Spleen (tissue), 11 donors: ENCODE results near the gene MAST2. TPM values are rescaled to one million over a fixed set of nuclear protein-coding genes. Genes with fewer than 3 reads are reported as not detected.

Experiments
- DNase-seq: peaks from one replicate; pipeline ENCODE4 v3.0.0-alpha.2; 2020
- H3K27ac ChIP-seq, 8 donors: fragments of 200-600 bp; sonication (generic) in 7 of 8; 1 replicate in 4 of 8; 2 replicates in 4 of 8; pipeline versions ENCODE4 v1.5.0 to v1.8.0; 2016 to 2021; ENCODE audit warnings: inconsistent platforms in 4 of 8, mild to moderate bottlenecking in 4 of 8, moderate library complexity in 1 of 8
- H3K27me3 ChIP-seq, 7 donors: fragments of 200-600 bp; sonication (generic) in 6 of 7; replicated peaks in 1 of 7; 1 replicate in 4 of 7; 2 replicates in 3 of 7; pipeline versions ENCODE4 v1.5.0 to v1.8.0; 2016 to 2021; ENCODE audit warnings: inconsistent platforms in 3 of 7, mild to moderate bottlenecking in 1 of 7
- H3K36me3 ChIP-seq, 6 donors: fragments of 200-600 bp; sonication (generic) in 5 of 6; 1 replicate in 4 of 6; 2 replicates in 2 of 6; pipeline versions ENCODE4 v1.5.0 to v1.8.0; 2016 to 2021; ENCODE audit warnings: inconsistent platforms in 2 of 6
- H3K4me1 ChIP-seq, 6 donors: fragments of 200-600 bp; sonication (generic) in 5 of 6; 1 replicate in 3 of 6; 2 replicates in 3 of 6; pipeline versions ENCODE4 v1.5.0 to v1.8.0; 2016 to 2021; ENCODE audit warnings: inconsistent platforms in 3 of 6
- H3K4me3 ChIP-seq, 8 donors: fragments of 200-600 bp; sonication (generic) in 7 of 8; 1 replicate in 4 of 8; 2 replicates in 4 of 8; pipeline versions ENCODE4 v1.5.0 to v1.8.0; 2016 to 2021; ENCODE audit warnings: inconsistent platforms in 4 of 8, mild to moderate bottlenecking in 4 of 8, moderate library complexity in 2 of 8
- H3K9me3 ChIP-seq, 8 donors: fragments of 200-600 bp; sonication (generic) in 7 of 8; 1 replicate in 4 of 8; 2 replicates in 4 of 8; pipeline versions ENCODE4 v1.5.0 to v1.8.0; 2016 to 2021; ENCODE audit warnings: inconsistent platforms in 4 of 8
- CTCF ChIP-seq, 11 experiments: fragments of 200-600 bp in 7 of 11; fragments of 450-650 bp in 4 of 11; sonication (generic) in 4 of 11; IDR thresholded peaks in 8 of 11; conservative IDR thresholded peaks in 3 of 11; 1 replicate in 7 of 11; 2 replicates in 4 of 11; pipeline versions ENCODE4 v1.4.0 to v1.8.0; 2016 to 2021; ENCODE audit warnings: antibody characterized with exemption in 11 of 11, inconsistent platforms in 4 of 11, mild to moderate bottlenecking in 1 of 11
- POLR2A ChIP-seq, 3 donors: fragments of 450-650 bp; IDR thresholded peaks; one replicate each; pipeline ENCODE4 v1.5.1; 2017; ENCODE audit warnings: antibody characterized with exemption in 3 of 3, mild to moderate bottlenecking in 1 of 3
- POLR2AphosphoS5 ChIP-seq, 3 donors: sonication (generic); formaldehyde crosslinking; IDR thresholded peaks; one replicate each; pipeline ENCODE4 v1.5.1; 2017; ENCODE audit warnings: antibody characterized with exemption in 3 of 3
- WGBS, 5 donors: extraction: QIAGEN DNeasy Blood & Tissue Kit in 3 of 5; methylation state at CpG; one replicate each; pipeline versions ENCODE4 v1.1.5 to v1.1.7; 2013 to 2018; 5-methylcytosine and 5-hydroxymethylcytosine counted together
- intact Hi-C: fragments of 100-400 bp; cut with DNase I; formaldehyde crosslinking; loops from one replicate; pipeline ENCODE4 v1.15.0; 2023; ENCODE audit warnings: low total_unique reads
- polyA plus RNA-seq, 3 donors: library from polyadenylated mRNA; stranded (reverse); fragments of 200-250 nt; gene quantifications; one replicate each; pipeline ENCODE4 v1.2.1, GENCODE V29; 2013
- total RNA-seq, 7 donors: library from RNA; depleted of rRNA in 3 of 7; stranded (reverse); fragments of >200 nt in 3 of 7; fragmentation: NEBNext Ultra II Directional in 4 of 7; extraction: Animal tissue kit (Norgen Biotek cat#: 25700) in 4 of 7; gene quantifications; one replicate each; pipeline versions ENCODE4 v1.1.0 to v1.2.1, GENCODE V29; 2016 to 2021
- donor health status: healthy with polysubstance abuse.
- donor health status: DM: no; HTN: no; CAD: no; lungs with moderate emphysema.
- donor health status: DM: no; HTN: no; CAD: no.
- donor health status: Bipolar disorder and iron deficiency.
- donor health status: healthy.
- donor health status: DM: no; HTN: no; CAD: no.
- donor health status: DM: yes; HTN: yes; CAD: no.

Gene MAST2
- total and polyA plus RNA-seq, 10 donors, result 3.6 to 19.4 (median 12.9) TPM

GRCh38 chr1:45887156-45887842 is 83.9 kb downstream of the MAST2 start:
- no peaks in the 10 kb centered on the region for H3K4me1 ChIP-seq
- 70 to 89% (median 81%) methylated on average over 1 of the region's 1 CpG for WGBS, 5 donors
- DNase-seq, result no peak
- TF ChIP-seq POLR2A (IDR thresholded peaks at IDR 0.05), result no peak
- no peaks in the 10 kb centered on the region for H3K9me3 ChIP-seq
- intact Hi-C loops, result no loop called here
- no peak overlapping the region for H3K4me3 ChIP-seq
- no peaks in the 10 kb centered on the region for H3K27me3 ChIP-seq
- H3K36me3 ChIP-seq, result no peaks in the 10 kb centered on the region
- no peak overlapping the region for H3K27ac ChIP-seq

DNA sequence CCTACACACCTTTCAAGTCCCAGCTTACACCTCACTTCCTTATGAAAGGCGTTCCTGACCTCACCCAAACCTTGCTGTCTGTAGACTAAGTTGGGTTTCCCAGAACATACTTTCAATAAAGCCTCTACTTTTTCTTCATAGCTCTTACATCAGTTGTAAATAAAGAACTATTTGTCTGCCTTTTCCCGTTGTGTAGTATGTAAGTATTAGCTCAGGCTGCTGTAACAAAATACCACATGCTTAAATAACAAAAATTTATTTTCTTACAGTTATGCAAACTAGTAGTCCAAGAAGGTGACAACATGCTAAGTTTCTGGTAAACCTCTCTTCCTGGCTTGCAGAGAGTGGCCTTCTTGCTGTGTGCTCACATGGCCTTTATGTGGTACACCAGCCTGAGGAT is 86.7 kb downstream of the MAST2 start:
- H3K9me3 ChIP-seq, result no peaks in the 10 kb centered on the region
- no peaks in the 10 kb centered on the region for H3K4me1 ChIP-seq
- no peak for DNase-seq
- no peak for TF ChIP-seq POLR2A (IDR thresholded peaks at IDR 0.05)
- TF ChIP-seq CTCF (IDR thresholded peaks at IDR 0.05 in 8 of 11, conservative IDR thresholded peaks at IDR 0.05 in 3 of 11), result no peak
- no peak for TF ChIP-seq POLR2AphosphoS5 (IDR thresholded peaks at IDR 0.05)
- intact Hi-C loops, result no loop called here
- no peak overlapping the region for H3K4me3 ChIP-seq
- H3K27me3 ChIP-seq, result no peaks in the 10 kb centered on the region
- 91 to 96% (median 93%) methylated on average over 2 of the region's 2 CpGs for WGBS, 5 donors
- no peak overlapping the region for H3K27ac ChIP-seq
- H3K36me3 ChIP-seq, result no peaks in the 10 kb centered on the region

DNA sequence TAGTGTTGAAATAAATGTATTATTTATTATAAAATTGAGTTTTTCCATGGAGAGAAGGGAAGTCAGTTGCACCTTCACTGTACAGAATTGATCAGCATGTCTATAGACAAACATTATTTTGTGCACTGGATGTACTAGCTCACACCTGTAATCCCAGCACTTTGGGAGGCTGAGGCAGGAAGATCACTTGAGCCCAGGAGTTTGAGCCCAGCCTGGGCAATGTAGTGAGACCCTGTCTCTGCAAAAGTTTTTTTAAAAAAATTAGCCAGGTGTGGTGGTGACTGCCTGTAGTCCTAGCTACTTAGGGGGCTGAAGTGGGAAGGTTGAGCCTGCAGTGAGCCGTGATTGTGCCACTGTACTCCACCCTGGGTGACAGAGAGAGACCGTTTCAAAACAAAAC is 87.7 kb downstream of the MAST2 start:
- Histone ChIP-seq H3K27me3 (no peaks in the 10 kb centered on the region), H3K9me3 (no peaks in the 10 kb centered on the region), H3K36me3 (no peaks in the 10 kb centered on the region), H3K27ac (no peak overlapping the region), H3K4me3 (no peak overlapping the region), H3K4me1 (no peaks in the 10 kb centered on the region)
- no peak for TF ChIP-seq POLR2A (IDR thresholded peaks at IDR 0.05)
- no peak for TF ChIP-seq CTCF (IDR thresholded peaks at IDR 0.05 in 8 of 11, conservative IDR thresholded peaks at IDR 0.05 in 3 of 11)
- TF ChIP-seq POLR2AphosphoS5 (IDR thresholded peaks at IDR 0.05), result no peak
- 94 to 100% (median 97%) methylated on average over 2 of the region's 2 CpGs for WGBS, 5 donors
- DNase-seq, result no peak
- intact Hi-C loops, result no loop called here

DNA sequence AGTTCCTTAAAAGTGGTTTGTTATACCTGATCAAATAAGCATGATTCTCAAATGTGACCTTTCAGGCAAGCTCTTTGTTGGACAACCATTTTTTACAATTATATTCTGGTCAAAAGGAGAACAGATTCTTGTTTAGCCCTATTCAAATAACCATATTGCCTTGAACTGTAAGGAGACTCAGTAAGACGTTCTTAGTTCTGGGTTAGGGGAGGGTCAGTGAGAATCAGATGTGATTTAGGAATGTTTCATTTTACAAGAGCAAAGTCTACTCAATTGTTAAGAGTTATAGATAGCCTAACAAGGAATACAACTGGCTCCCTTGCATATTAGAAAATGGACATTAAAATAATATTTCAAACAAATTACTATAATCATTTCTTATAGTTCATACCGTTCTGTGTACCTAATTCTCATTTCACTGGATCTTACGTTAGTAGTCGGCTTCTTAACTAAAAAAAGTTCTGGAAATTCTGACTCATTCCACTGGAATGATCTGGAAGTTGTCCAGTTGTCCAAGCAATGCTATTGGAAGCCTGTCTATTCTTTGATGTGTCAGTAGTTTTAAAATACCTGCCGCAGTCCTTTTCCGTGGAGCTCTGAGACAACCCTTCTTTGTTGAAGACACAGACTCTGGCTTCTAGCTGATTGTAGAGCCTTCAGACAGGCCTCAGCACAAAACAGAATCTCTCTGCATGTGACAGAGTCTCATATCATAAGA is 88.8 kb downstream of the MAST2 start:
- DNase-seq, result no peak
- H3K27ac ChIP-seq, result no peak overlapping the region
- intact Hi-C loops, result no loop called here
- H3K4me3 ChIP-seq, result no peak overlapping the region
- no peaks in the 10 kb centered on the region for H3K27me3 ChIP-seq
- H3K9me3 ChIP-seq, result no peaks in the 10 kb centered on the region
- 76 to 88% (median 83%) methylated on average over 6 of the region's 6 CpGs for WGBS, 5 donors
- no peaks in the 10 kb centered on the region for H3K36me3 ChIP-seq
- TF ChIP-seq POLR2AphosphoS5 (IDR thresholded peaks at IDR 0.05) (no peak), POLR2A (IDR thresholded peaks at IDR 0.05) (no peak), CTCF (IDR thresholded peaks at IDR 0.05 in 8 of 11, conservative IDR thresholded peaks at IDR 0.05 in 3 of 11) (no peak)
- H3K4me1 ChIP-seq, result no peaks in the 10 kb centered on the region
